Activated effector memory CD4-positive, alpha-beta T cell treated with anti-CD3 and anti-CD28 coated beads, Interleukin-2, amount 50 U/mL, for 16 hours (primary cell): ENCODE data around the gene SH3BP1.
"Not testable (repeated sequence)": the region's sequence is repeated elsewhere in the genome, so short reads cannot be mapped to it uniquely, and the experiment has no call there.

Experiments
- DNase-seq: peaks from one replicate; pipeline ENCODE4 v3.0.0-alpha.2; 2020

The SH3BP1 gene

GRCh38 chr22:37639070-37639760 is at the start of gene SH3BP1:
TSS of gene SH3BP1 (plus strand) at chr22:37639669. CDS start at chr22:37639788, 119 bp downstream.
- DNase-seq, result peak; percentile 86

GRCh38 chr22:37591081-37591480 is 48.4 kb upstream of the SH3BP1 start:
- not testable (repeated sequence) for DNase-seq

DNA sequence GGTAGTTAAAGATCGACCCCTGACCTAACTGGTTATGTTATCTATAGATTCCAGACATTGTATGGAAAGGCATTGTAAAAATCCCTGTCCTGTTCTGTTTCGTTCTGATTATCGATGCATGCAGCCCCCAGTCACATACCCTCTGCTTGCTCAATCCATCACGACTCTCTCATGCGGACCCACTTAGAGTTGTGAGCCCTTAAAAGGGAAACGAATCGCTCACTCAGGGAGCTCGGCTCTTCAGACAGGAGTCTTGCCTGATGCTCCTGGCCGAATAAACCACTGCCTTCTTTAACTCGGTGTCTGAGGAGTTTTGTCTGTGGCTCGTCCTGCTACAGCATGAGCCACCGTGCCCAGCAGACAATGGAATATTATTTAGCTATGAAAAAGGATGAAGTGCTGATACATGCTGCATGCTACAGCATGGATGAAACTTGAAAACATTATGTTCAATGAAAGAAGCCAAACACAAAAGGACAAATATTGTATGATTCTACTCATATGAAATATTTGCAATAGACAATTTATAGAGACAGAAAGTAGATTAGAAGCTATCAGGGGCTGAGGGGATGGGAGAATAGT is 47.6 kb upstream of the SH3BP1 start:
- no peak for DNase-seq

GRCh38 chr22:37594237-37594636 is 45.2 kb upstream of the SH3BP1 start:
- DNase-seq, result no peak

DNA sequence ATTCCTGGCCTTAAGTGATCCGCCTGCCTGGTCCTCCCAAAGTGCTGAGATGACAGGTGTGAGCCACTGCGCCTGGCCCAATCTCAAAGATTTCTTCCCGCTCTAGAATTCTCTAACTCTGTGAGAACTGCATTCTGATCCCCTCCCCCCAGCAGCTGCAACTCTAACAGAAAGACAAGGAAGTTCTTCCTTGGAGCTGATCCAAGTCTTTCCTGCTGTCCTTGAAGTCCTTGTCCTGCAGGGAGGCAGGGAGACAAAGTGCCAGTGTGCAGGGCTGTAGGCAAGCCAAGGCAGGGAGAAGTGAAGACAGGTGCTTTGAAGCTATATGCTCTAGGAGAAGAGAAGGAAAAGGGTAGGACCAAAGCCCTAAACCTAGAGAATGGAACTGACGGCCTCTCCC is 40.3 kb upstream of the SH3BP1 start:
- DNase-seq, result no peak

DNA sequence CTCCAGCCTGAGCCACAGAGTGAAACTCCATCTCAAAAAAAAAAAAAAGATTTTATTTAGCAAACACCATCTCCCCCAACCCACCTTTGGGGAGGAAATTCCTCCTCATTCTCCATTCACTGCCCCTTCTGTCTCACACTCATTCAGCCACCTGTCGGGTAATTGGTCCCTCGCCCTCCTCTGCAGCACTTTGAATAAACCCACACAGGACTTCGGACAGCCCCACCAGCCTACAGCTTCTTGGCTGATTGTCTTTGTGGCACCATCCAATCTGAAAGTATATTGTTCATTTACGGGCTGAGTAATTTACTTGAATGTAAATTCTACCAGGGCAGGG is 38.3 kb upstream of the SH3BP1 start:
- no peak for DNase-seq

DNA sequence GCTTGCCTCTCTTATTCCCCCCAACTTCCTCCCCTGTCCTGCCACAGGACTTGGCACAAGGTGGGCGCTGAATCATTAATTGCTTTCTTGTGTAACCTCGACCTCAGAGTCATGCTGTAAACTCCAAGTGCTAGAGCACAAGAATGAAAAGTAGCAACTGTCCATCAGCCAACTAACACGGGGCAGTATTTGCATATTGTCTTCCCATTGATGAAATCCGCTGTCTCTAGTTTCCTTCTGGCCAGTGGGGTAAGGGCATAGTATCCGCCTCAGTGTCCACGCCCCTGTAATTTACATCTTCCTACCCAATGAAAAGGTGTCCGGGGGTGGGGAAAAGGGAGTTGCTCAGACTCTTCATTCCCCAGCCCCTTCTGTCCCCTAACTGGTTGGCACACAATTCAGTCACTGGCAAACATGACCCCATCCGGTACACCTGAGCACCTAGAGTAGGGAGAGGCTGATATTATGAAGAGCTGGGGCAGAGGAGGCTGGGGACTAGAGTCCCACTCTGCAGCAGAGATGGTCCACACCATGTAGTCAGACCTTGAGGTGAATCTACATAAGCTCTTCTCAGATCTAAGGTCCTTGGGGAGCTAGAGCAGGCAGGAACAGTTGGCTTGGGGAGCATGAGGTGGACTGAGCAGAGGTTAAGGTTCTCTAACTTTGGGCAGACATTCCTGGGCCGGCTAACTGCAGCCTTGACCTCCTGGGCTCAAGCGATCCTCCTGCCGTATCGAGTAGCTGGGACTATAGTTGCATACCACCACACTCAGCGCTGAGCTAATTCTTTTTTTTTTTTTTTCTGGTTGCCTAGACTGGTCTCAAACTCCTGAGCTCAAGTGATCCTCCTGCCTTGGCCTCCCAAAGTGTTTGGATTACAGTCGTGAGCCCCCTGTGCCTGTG is 37.7 kb upstream of the SH3BP1 start:
- DNase-seq, result no peak

DNA sequence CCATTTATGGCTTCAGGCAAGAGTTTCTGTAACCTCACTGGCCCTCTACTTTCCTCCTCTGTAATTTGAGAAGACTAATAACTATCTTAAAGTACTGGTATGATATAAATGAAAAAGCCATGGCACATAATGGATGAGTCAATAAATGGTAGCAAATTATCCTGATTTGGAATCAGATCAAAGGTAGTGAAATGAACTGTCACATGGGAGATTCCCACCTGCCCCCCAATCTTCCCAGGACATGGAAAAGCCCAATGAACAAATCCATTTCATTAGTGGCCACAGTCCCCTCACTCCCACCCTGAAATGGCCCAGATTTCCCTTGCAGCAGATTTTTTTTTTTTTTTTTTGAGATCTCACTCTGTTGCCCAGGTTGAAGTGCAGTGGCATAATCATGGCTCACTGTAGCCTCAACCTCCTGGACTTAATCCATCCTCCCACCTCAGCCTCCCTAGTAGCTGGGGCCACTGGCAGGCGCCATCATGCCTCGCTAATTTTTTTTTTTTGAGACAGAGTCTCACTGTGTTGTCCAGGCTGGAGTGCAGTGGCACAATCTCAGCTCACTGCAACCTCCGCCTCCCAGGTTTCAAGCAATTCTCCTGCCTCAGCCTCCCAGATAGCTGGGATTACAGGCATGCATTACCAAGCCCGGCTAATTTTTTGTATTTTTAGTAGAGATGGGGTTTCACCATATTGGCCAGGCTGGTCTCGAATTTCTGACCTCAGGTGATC is 36.8 kb upstream of the SH3BP1 start:
- DNase-seq, result not testable (repeated sequence)

- no peak for DNase-seq
Observed at GRCh38 chr22:37604074-37604473, 35.4 kb upstream of the SH3BP1 start.

GRCh38 chr22:37604875-37605274 is 34.6 kb upstream of the SH3BP1 start:
- DNase-seq, result peak; percentile 86

DNA sequence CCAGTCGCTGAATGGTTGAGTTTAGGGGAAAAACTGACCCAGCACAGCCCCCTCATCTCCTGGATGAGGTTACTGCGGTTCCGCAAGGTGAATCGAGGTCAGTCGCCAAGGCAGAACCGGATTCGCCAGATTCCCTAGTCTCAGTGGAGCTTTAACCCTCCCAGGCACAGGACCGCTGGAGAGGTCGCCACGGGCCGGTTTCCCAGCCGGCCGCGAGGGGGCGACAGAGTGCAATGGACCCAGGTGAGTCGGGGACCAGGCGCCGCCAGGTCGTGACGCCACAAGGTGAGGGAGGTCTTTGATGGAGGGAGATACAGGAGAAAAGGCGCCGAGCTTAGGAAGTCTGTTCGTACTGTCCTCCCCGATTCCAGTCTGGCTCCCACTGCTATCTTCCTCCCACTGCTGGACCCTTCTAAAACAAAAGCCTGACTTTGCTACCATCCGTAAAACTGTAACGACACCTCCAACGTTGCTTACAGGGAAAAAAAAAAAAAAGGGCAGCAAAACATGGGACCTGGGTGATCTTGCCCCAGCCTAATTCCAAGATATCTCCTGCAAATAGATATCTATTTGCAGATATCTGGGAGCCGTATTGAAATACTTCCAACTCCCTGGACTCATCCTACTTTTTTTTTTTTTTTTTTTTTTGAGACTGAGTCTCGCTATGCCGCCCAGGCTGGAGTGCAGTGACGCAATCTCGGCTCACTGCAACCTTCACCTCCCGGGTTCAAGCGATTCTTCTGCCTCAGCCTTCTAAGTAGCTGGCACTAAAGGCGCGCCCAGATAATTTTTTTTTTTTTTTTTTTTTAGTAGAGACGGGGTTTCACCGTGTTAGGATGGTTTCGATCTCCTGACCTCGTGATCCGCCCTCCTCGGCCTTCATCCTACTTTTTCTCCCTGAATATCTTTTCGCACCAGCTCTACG is 32.2 kb upstream of the SH3BP1 start:
- DNase-seq, result peak; percentile 98

DNA sequence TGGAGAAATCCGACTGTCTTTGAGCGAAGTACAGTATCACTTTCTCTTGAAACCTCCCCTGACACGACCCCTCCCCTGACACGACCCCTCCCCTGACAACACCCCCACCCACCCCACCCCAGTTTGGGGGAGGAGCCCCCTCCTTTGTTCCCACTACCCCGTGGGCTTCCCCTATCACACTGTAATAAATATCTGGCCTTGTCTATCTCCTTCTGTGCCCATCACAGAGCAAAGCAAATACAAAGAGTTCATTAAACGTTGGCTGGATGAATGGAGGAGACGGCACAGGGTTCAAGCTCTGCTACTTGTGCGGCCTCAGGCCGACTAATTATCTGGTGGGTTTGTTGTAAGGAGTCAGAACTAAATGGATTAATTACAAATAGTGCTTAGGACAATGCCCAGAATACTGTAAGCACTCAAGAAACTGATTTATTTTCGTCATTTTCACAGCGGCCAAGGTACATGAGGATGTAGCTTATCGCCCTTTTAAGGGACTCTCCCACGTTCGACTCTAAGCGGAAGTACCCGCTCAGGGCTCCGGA is 31.5 kb upstream of the SH3BP1 start:
- no peak for DNase-seq

DNA sequence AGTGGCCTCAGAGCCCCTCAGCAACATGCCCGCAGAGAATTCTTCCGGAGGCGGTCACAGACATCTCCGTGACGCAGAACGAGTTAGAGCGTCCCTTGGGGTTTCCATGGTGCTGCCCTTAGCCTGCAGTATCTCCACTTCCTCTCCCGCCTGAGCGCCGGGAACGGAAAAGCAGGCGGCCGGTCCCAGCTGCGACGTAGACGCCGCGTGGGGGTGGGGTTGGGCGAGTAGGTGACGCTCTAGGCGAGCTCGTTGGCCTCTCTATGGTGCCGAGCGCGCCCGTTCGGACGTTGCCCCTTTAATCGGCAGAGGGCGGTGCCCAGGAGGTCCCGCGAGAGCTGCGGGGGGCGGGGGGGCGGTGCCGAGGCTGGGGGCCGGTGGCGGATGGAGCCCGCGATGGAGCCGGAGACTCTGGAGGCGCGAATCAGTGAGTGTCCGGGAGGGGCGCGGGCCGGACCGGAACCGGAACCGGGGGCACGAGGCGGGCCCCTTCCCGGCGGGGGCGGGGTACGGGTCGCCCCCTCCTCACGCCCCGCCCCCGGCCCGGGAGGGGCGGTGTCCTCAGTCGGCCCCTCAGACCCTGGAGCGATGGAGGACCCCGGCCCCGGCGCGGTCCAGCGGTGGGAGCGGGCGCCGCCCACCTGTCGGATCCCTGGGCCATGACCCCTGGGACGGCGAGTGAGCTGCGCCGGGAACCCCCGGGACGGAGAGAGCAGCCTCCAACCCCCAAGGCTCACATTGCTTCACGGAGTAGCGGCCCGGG is 30.8 kb upstream of the SH3BP1 start, which contains the start of gene GGA1:
Gene GGA1, plus strand, starts transcription at position 358 of the 763 bp plus-strand sequence. Its CDS starts 27 bp downstream, at position 385.
- peak; percentile 98 for DNase-seq

DNA sequence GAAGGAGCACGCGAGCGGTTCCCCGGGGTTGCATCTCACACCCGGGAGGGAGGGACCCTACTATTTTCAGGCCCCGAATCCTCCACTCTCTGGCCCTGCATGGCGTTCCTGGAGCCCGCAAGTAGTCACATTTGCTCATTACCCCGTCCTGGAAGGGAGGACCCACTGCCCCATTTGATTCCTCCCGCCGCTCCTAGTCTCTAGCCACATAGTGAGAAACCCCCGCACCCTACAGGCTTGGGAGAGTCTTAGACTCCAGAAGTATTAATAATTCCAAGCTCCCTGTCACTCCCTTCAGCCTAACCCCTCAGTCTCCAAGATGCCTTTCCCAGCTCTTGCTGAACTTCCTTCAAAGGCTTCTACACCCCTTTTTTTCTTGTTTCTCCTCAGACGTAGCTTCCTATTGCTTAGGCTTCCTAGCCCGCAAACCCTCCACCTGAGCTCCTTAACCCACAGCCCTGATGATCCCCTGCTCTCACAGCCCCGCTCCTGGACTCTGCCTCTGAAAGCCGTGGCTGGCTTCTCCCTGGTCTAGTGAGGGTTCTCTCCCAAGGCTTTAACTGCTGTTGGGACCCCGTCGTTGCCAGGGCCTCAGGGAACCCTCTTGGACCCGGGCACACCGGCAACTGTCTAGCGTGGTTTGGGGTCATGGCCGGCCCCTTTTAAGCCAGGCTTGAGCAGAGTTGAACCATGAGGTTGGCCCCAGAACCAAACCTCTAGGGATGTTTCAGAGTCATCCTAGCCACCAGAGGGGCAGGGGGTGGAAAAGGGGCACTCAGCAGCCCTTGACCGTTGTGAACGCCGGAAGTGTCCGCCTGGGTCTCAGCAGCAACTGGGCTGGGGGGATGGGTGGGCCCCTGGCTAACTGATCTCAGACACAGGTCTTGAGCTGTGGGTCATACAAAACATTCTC is 30.0 kb upstream of the SH3BP1 start:
- no peak for DNase-seq

DNA sequence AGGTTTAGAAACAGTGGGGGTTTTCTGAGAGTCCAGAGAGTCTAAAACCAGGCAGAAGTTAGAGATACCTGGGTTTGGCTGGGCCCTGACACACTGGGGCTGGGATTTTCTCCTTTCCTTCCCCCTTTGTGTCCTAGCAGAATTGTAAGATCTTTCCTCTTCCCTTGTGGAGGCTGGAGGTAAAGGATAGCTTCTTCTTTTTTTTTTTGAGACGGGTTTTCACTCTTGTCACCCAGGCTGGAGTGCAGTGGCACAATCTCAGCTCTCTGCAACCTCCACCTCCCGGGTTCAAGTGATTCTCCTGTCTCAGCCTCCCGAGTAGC is 29.4 kb upstream of the SH3BP1 start:
- not testable (repeated sequence) for DNase-seq

DNA sequence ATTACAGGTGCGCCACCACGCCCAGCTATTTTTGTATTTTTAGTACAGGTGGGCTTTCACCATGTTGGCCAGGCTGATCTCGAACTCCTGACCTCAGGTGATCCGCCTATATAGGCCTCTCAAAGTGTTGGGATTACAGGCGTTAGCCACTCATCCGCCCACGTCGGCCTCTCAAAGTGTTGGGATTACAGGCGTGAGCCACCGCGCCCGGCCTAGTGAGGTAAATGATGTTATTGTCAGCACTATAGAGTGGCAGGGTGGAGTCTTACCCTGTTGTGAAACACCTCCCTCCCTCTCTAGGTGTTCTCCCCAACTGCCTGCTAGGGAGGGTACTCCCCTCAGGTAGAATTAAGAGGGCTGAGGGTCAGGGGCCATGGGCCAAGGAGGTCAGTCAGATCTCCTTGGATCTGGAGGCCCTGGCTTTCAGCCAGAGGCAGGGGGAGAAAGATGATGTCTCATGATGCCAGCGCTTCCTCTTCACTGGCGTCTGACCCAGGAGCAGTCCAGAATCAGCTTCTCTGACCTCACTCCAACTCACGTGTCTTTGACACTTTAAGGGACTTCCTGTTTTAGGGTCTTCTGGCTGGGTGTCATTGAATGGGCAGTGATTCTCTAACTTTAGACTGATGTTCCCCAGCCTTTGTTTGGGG is 28.9 kb upstream of the SH3BP1 start:
- DNase-seq, result no peak

DNA sequence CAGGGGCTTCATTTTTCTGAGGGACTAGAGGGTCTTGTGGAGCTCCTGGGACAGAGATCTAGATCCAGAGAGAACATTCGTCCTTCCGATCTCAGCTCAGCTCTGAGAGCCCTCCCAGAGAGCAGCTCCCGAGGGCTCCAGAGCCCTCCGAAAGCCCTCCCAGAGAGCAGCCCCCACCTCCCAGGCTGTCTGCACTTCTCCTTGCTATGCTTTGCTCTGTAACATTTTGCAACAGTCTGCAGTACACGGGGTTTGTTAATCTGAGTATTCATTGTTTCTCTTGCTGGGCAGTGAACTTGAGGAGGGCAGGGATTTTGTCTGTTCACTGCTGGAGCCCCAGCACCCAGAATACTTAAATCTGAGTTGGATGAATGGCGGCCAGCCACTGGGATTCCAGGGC is 28.3 kb upstream of the SH3BP1 start:
- DNase-seq, result no peak

GRCh38 chr22:37616201-37617083 is 23.0 kb upstream of the SH3BP1 start:
- no peak for DNase-seq
